Hepatocyte (in vitro differentiated cells): ENCODE results near the gene KDM6A.

ENCODE experiments used
- CTCF ChIP-seq: fragments of 200-600 bp; sonication (generic); IDR thresholded peaks from 2 replicates; pipeline ENCODE4 v1.5.1; 2016; ENCODE audit warnings: antibody characterized with exemption, mild to moderate bottlenecking; ENCODE audit not compliant: poor library complexity
- EZH2 ChIP-seq: fragments of 200-600 bp; sonication (generic); IDR thresholded peaks from 2 replicates; pipeline ENCODE4 v1.6.1; 2016; ENCODE audit warnings: antibody characterized with exemption, mild to moderate bottlenecking, borderline replicate concordance
- EZH2phosphoT487 ChIP-seq: fragments of 200-600 bp; sonication (generic); IDR thresholded peaks from one replicate; pipeline ENCODE4 v1.6.1; 2018; ENCODE audit warnings: antibody characterized with exemption, mild to moderate bottlenecking, low read depth, moderate library complexity; ENCODE audit not compliant: unreplicated experiment, severe bottlenecking

DNA sequence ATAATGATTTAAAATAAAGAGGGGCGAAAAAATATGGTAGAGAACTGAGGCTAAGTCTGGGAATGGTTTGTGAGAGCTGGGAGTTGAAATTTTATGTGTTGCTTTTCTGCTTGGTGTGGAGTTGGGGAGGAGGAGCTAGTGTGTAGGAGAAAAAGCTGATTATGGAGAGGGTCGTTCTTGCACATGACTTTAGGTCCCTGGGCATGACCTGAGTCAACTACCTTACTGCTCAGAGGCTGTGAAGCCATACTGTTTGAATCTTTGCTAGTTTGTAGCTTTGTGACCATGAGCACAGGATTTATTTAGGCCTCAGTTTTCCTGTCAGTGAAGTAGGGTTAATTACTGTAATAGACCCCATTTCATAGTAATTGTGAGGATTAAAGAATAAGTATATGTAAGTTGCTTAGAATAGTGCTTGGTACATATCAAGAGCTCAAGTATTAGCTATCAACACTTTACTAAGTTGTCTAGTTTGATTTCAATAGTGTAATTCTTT, 78.6 kb downstream of the KDM6A start:
- TF ChIP-seq CTCF (no peak), EZH2phosphoT487 (no peak), EZH2 (no peak)
